Measurements from ENCODE around the gene SLC46A3. TPM values are rescaled to one million over a fixed set of nuclear protein-coding genes. Genes with fewer than 3 reads are reported as not detected.
"Not testable (repeated sequence)": the region's sequence is repeated elsewhere in the genome, so short reads cannot be mapped to it uniquely, and the experiment has no call there.

The SLC46A3 gene
- 1 to 10 TPM; 1.8 to 4.4 (median 3.1) TPM for polyA plus RNA-seq (ENCODE audit: insufficient read length in 4 of 4)

- DNase-seq (ENCODE audit: low read depth in 4 of 4, low spot score in 3 of 4) = peak; percentile 87 to 91 (median 89)
Observed at GRCh38 chr13:28718543-28719226, at the start of gene SLC46A3. Gene SLC46A3, minus strand, starts transcription at chr13:28718970. Its CDS starts 972 bp downstream, at chr13:28717998.

GRCh38 chr13:28763887-28764286 lies 45.1 kb upstream of the SLC46A3 start:
- no peak for DNase-seq (ENCODE audit: low read depth in 4 of 4, low spot score in 3 of 4)

GRCh38 chr13:28761586-28761985 lies 42.8 kb upstream of the SLC46A3 start:
- no peak for DNase-seq (ENCODE audit: low read depth in 4 of 4, low spot score in 3 of 4)

- DNase-seq (ENCODE audit: low read depth in 4 of 4, low spot score in 3 of 4) = no peak
Observed at GRCh38 chr13:28755546-28755870, 36.7 kb upstream of the SLC46A3 start.

GRCh38 chr13:28754698-28755545 lies 36.2 kb upstream of the SLC46A3 start:
- peak in 2 of 4 donors; percentile 12 to 13 for DNase-seq (ENCODE audit: low read depth in 4 of 4, low spot score in 3 of 4)

GRCh38 chr13:28753946-28754345 lies 35.2 kb upstream of the SLC46A3 start:
- no peak for DNase-seq (ENCODE audit: low read depth in 4 of 4, low spot score in 3 of 4)

GRCh38 chr13:28753208-28753892 lies 34.6 kb upstream of the SLC46A3 start:
- peak; percentile 12 to 34 (median 26) for DNase-seq (ENCODE audit: low read depth in 4 of 4, low spot score in 3 of 4)

GRCh38 chr13:28751175-28751960 lies 32.6 kb upstream of the SLC46A3 start:
- no peak for DNase-seq (ENCODE audit: low read depth in 4 of 4, low spot score in 3 of 4)

GRCh38 chr13:28750187-28751045 lies 31.6 kb upstream of the SLC46A3 start:
- DNase-seq (ENCODE audit: low read depth in 4 of 4, low spot score in 3 of 4) = no peak

- no peak for DNase-seq (ENCODE audit: low read depth in 4 of 4, low spot score in 3 of 4)
Observed at GRCh38 chr13:28747851-28748250, 29.1 kb upstream of the SLC46A3 start.

GRCh38 chr13:28746287-28746612 lies 27.5 kb upstream of the SLC46A3 start:
- DNase-seq (ENCODE audit: low read depth in 4 of 4, low spot score in 3 of 4) = no peak

GRCh38 chr13:28744656-28745055 lies 25.9 kb upstream of the SLC46A3 start:
- DNase-seq (ENCODE audit: low read depth in 4 of 4, low spot score in 3 of 4) = no peak

- DNase-seq (ENCODE audit: low read depth in 4 of 4, low spot score in 3 of 4) = no peak
Observed at GRCh38 chr13:28744091-28744536, 25.3 kb upstream of the SLC46A3 start.

GRCh38 chr13:28743499-28744083 lies 24.8 kb upstream of the SLC46A3 start:
- no peak for DNase-seq (ENCODE audit: low read depth in 4 of 4, low spot score in 3 of 4)

- DNase-seq (ENCODE audit: low read depth in 4 of 4, low spot score in 3 of 4) = no peak
Observed at GRCh38 chr13:28743020-28743419, 24.2 kb upstream of the SLC46A3 start.

GRCh38 chr13:28742445-28742844 lies 23.7 kb upstream of the SLC46A3 start:
- not testable (repeated sequence) for DNase-seq (ENCODE audit: low read depth in 4 of 4, low spot score in 3 of 4)

GRCh38 chr13:28741084-28741491 lies 22.3 kb upstream of the SLC46A3 start:
- DNase-seq (ENCODE audit: low read depth in 4 of 4, low spot score in 3 of 4) = no peak

GRCh38 chr13:28739376-28739775 lies 20.6 kb upstream of the SLC46A3 start:
- DNase-seq (ENCODE audit: low read depth in 4 of 4, low spot score in 3 of 4) = no peak

- DNase-seq (ENCODE audit: low read depth in 4 of 4, low spot score in 3 of 4) = no peak
Observed at GRCh38 chr13:28735481-28736029, 16.8 kb upstream of the SLC46A3 start.

Data from right renal pelvis (tissue), 4 donors.